HS-27A (cell line): ENCODE results near the gene INPP5A.
"Not testable (repeated sequence)": the region's sequence is repeated elsewhere in the genome, so short reads cannot be mapped to it uniquely, and the experiment has no call there.

Experiments used
- DNase-seq: peaks from one replicate; pipeline ENCODE4 v3.0.0-alpha.2; 2012; ENCODE audit warnings: low read depth, missing footprints

INPP5A gene

DNA sequence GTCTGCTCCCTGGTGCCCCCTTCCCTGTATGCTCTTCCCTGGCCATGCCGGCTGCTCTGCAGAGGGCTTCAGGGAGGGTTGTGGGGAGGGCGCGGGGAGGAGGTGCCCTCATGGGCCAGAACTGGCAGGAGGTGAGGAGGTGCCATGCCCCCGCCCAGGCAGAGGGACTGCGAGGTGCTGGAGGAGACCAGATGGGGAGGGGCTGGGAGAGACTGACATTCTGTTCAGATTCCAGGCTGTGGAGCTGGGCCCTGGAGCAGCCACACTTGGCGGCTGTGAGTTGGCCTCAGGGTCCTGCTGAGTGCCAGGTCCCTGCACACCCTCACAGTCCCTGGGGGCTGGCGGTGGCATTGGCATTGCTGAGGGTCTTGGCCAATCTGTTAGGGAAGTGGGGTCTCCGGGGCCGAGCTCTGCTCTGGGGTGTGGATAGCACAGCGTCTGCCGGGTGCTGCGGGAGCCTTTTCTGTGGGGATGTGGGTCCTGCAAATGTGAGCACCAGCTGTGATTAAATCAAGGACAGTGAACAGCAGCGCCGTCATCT is 25.4 kb downstream of the INPP5A start:
- DNase-seq = no peak

DNA sequence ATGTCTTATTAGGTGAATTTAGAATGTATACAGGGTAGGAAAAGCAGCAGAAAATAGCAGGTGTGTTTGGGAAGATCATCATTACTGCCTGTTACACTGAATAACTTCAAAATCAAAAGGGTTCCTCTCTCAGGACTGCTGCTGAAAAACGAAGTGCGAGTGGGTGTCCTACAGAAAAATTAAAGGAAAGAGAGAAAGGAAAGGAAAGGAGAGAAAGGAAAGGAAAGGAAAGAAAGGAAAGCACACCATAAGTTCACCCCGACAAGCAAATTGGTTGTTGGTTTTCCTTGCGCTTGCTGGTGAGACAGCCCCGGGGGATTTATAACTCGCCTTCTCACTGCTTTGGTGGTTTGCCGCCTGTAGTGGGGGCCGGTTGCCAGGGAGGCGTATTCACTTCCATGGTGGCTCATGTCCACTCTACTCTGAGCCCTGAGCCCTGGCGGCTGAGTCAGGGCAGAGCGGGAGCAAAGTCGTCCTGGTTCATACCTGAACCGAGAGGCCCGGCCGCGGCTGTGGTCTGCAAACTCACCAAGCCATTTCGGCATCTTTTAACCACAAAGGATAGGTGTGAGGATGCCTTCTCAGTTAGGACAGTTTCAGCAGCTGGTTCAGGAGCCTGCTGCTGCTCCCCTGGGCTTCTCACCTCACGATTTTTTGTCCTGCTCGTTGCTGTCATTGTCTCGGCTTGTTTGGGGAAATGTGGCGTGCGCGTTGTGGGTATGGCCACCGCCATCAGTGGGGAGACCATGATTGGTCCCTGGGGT is 26.1 kb downstream of the INPP5A start:
- no peak for DNase-seq

DNA sequence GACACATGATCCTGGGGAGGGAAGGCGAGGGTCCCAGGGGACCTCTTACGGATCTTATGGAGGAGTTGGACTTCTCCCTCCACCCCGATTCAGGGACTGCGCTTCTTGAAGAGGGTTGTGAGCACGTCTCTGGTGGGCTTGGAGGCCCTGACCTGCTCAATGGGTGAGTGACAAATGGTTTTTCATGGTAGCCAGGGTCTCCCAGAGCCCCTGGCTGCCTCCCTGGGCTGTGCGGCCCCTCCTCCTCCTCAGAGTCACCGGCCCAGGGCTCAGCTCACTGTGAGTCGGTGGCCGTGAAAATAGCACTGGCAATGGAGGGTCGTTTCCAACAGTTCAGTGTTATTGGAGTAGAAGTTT is 26.6 kb downstream of the INPP5A start:
- no peak for DNase-seq

DNA sequence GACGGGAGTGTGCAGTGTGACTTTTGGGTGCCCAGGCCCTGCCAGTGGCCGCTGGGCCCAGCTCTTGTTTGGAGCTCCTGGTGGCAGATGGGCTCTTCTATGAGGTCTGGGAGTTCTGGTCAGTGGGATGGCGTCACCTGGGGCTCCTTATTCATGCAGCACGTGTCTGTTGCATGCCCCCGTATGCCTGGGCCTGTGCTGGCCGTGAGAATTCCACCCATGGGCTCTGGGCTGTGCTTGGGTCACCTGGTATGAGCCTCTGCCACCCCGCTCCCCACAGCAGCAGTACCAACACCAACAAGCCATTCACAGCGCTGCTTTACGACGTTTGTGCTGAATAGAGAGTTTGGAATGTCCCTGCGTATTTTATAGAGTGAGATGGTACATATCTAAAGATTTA is 27.1 kb downstream of the INPP5A start:
- DNase-seq = no peak

DNA sequence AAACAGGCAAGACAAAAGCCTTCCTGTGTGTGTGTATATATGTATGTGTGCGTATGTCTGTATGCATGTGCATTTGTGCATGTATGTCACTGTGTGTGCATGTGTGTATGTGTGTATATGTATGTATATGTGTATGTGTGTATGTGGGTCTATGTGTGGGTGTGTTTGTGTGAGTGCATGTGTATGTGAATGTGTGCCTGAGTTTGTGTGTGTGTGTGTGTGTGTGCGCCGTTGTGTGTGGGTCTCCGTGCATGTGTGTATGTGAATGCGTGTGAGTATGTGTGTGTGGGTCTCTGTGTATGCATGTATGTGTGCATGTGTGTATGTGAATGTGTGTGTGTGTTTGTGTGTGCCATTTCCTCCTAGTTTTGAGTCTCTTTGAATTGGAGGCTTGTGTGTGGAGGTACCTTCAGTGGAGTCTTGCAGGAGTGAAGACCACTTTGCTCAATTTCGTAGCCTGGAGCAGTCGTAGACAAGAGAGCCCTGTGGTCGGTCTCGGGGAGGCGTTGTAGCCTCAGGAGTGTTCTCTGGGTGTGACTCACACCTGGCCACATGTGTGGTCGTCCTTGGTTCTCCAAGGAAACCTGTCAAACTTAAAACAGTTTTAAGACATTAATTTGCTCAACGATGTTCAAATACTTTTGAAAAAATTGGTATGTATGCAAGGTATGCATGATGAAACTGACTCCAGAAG is 28.1 kb downstream of the INPP5A start:
- no peak for DNase-seq

DNA sequence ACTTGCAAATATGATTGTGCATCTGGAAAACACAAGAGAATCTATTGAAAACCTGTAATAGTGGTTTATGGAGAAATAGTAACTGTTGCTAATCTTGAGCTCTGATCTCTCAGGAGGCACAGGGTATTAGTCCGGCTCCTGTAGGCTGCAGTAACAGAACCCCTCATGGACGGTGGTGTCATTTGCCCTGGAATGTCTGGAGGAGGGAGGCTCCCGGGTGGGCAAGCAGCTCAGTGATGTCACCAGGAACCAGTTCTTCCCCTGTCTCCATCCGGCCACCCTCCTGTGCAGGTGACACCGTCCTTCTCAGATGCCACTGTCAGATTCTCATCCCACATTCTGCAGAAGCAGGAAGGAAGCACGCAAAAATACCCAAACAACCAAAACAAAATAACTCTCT is 29.3 kb downstream of the INPP5A start:
- DNase-seq = no peak

DNA sequence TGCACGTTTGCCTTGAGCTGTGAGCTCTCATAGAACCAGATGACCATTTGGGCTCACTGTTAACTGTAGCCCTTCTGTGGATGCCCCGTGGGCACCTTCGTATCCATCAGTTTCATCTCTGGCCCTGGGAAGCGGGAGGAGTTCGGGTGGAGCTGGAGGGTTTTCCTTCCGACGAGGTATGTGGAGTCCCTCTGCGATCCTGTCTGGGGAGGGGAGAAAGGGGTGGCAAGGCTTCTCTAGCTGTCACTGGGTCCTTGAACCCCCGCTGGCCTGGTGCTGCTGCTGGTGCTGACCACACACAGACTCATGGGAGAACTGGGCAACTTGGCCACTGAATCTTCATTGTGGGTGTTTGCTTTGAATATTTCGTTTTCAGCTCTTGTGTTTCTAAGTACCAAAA is 32.7 kb downstream of the INPP5A start:
- no peak for DNase-seq

DNA sequence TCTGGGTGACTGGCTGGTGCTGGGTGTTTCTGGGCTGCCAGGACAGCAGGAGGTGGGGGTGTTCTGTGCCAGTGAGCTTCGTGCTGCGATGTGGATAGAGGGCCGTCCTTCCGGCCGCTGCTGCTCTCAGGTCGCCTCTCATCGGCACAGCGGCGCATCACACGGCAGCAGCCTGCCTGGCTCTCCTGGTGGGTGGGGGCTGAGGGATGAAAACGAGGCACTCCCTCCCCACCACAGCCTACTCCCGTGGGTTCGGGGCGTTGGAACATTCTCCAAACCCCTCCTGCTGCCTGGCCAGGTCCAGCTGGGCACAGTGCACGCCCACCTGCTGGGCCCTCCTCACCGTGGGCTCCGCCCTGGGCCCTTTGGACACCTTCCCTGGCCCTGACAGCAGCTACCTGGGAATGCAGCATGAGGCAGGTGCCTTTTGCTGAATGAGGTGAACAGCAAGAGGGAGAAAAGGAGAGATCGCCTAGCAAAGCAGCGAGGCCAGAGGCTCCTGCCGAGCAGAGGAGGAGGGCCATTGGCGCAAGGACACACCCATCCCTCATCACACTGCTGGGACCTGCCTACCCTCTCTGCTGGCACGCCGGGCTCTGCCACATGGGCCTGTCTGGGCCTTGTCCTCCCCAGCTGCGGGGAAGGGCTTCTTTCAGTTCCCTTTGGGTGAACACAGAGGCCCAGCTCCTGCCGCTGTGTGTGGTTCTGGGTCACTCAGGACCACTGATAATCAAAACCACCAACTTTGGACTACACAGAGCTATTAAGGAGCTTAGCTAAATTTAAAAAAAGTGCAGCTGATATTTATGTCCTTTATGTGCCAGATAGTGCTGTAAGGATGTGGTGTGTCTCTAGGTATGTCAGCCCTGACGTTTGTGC is 33.4 kb downstream of the INPP5A start:
- no peak for DNase-seq

DNA sequence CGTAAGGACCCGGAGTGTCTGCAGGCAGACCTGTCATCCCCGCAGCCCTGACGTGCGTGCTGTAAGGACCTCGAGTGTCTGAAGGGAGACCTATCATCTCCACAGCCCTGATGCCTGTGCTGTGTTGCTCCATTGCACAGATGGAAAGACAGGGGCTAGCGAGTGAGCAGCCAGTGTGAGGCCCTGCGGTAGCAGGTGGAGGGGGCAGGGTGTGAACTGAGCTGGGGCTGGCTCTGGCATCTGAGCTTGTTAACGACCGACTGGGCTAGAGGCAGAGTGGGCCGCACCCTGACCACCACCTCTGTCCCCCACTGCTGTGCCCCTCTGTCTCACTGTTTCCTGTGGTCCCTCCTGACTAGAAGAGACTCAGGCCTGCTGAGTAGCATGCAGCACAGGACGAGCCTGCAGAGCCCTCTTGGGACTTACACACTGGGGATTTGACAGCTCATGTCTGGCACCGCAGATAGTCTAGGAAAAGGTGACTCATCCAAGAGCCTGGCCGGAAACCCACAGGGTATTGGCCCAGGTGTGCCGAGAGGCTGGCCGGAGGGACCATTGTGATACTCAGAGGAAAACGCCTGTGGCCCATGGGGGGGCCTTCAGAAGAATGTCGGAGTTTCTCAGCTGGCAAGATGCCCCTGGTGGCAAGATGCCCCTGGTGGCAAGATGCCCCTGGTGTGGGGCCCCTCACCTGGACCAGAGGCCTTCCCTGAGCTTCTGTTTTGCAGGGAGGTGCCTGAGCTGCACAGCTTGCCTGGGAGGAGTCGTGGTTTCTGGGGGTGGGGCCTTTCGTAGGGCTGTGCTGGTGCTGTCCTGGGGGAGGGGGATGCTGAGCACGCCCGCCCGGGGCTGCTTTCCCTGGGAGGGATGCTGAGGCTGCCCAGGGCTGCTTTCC is 34.3 kb downstream of the INPP5A start:
- DNase-seq = peak; percentile 27

DNA sequence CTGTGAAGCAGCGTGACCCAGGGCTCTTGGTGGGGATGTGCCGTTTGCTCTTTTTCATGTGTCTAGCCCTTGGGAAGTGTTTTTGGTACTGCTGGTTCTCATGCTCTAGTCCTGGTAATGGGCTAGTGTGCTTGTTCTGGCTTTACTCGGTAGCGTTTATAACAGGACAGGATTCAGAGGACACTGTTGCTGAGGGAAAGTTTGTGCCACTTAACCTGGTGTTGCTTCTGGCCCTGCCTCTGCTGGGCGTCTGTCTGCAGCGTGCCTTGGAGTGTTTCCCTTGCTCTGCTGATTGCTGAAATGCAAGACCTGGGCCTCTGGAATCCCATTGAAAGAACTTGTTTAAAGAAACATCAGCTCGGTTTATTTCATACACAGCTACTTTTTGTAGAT is 35.0 kb downstream of the INPP5A start:
- DNase-seq = no peak

DNA sequence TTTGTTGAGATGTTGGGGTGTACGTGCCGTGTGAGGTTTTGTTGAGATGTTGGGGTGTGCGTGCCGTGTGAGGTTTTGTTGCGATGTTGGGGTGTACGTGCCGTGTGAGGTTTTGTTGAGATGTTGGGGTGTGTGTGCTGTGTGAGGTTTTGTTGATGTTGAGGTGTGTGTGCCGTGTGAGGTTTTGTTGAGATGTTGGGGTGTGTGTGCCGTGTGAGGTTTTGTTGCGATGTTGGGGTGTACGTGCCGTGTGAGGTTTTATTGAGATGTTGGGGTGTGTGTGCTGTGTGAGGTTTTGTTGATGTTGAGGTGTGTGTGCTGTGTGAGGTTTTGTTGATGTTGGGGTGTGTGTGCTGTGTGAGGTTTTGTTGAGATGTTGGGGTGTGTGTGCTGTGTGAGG is 35.4 kb downstream of the INPP5A start:
- DNase-seq = not testable (repeated sequence)

DNA sequence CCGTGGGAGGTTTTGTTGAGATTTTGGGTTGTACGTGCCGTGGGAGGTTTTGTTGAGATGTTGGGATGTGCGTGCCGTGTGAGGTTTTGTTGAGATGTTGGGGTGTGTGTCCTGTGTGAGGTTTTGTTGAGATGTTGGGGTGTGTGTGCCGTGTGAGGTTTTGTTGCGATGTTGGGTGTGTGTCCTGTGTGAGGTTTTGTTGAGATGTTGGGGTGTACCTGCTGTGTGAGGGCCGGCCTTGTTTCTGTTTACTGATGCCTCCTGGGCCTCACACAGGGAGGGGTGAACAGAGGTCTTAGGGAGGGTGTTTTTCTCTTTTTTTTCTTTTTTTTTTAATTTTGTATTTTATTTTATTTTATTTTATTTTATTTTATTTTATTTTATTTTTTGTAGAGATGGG is 36.7 kb downstream of the INPP5A start:
- DNase-seq = no peak

DNA sequence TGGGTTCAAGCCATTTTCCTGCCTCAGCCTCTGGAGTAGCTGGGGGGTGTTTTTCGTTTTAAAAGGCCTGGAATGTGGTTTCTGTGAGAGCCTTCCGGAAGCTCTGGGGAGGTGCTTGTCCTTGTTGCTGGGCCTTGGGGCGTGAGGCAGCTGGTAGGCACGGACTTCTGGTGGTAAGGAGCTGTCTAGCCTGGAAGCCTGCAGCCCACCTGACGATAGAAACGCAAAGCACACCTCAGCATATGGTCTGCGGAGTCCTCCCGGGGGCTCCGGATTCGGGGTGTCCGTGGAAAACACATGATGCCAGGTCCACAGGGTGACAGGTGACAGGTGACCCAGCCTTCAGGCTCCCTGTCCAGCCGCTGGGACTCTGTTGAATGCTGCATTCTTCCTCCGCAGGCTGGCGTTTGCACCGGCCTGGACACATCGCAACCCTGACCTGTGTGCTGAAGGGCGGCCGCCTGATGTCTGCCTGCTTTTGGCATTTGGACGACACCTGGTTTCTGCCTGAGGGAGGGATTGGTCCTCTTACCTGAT is 37.3 kb downstream of the INPP5A start:
- no peak for DNase-seq

DNA sequence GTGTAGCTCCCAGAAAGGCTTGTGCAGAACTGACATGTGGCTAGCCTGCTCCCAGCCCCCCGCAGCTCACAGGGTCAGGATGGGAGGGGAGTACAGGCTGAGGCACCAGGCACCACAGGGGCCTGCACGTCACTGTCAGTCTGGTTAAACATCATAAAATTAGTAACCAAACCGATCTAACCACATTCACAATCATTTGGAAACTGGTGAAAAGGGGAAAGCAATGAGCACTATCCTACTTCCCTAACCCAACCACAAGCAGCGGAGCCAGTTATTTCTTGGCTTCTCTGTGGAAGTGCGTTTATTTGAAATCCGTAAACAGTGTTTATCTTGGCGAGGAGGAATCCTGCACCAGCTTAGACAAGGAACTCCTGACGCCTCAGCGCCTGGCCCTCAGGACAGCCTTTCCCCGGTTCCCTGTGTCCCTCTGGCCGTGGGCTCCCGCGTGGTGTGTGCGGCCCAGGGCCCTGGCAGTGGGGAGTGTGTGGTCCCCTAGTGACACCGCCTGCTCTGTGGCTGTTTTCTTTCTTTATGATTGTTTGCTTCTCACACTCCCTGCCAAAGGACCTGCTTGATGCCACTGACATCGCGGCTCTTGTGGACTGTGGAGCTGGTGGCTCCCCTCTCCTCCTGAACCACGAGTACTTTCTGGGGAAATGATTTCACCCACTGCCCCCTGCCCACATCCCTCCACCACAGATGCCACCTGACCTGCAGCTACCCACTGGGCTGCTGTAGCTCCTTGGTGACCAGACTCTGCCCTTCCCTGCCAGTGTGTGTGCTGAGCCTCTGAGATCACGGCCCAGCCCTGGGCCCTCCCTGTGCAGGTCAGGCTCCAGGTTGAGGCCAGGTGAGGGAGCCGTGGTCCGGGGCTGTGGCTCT is 38.0 kb downstream of the INPP5A start:
- no peak for DNase-seq

DNA sequence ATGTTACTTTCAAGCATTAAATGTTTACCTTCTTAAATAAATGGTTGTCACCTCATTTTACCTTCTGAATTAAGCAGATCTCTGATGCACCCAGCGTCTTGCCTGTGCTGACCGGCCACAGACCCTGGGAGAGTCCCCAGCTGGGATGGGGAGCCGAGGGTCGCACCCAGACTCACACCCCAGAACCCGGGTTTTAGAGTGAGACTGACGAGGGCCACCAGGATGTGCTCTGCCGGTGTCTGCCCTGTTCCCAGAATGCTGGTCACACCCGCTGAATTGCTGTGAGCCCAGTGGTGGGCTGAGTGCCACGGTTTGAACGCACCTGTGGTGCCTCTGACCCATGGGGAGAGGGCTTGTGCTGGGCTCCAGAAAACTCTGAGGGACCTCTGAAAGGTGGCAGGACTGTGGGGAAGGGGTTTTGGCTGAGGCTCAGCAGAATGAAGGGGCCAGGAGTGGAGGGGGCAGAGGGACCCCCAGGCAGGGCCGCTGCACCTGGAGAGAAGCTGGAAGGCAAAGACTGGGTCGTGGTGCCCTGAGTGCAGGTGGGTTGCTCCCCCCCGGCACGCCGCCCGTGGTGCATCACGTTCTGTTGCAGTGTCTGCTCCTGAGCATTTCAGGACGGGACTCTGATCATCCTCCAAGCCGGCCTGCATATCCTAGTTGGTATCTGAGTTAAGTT is 39.2 kb downstream of the INPP5A start:
- no peak for DNase-seq

DNA sequence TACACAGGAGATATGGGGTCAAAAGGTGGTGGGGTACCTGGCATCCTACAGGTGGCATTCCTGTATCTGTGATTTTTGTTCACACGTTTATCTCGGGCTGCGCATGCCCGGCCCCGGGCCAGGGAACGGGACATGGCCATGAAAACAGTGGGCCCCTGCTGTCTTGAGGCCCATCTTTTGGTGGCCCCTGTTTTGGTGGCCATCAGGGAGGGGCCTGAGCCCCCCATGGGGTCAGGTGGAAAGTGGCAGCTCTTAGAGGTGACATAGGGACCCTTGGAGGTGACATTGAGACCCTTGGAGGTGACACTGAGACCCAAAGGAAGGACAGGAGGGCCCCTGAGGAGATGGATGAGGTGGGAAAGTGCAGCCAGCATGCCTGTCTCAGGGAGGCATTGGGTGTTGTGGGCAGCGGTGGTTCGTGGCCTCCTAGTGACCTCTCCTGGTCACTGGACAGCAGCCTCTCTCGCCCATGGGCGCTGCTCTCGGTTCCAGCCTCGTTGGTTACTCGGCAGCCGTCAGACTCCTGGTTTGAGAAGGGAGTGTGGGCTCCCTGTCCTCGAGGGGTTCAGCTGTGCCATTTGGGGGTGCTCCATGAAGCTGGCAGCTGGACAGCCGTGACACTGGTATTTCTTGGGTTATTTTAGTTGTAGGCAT is 39.9 kb downstream of the INPP5A start:
- no peak for DNase-seq

DNA sequence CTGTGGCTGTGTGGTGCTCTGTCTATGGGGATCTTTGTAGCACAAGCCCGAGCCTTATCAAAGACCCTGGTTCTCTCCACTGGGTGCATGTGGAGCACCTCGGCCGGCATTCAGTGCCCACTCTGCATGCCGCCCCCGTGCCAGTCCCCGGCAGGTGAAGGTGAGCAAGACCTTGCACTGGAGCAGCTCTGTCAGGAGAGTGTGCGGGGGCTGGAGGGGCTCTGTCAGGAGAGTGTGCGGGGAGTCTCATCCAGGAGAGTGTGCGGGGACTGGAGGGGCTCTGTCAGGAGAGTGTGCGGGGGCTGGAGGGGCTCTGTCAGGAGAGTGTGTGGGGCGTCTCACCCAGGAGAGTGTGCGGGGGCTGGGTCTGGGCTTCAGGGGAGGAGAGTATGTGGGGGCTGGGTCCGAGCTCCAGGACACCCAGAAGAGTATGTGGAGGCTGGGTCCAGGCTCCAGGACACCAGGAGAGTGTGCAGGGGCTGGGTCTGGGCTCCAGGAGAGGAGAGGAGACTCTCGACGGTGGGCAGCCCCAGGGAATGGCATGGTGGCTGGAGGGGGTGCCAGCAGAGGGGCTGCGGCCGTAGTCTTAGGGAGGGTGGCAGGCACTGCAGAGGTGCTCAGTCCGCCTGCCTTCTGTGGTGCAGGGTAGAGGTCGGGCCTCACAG is 40.8 kb downstream of the INPP5A start:
- DNase-seq = no peak

DNA sequence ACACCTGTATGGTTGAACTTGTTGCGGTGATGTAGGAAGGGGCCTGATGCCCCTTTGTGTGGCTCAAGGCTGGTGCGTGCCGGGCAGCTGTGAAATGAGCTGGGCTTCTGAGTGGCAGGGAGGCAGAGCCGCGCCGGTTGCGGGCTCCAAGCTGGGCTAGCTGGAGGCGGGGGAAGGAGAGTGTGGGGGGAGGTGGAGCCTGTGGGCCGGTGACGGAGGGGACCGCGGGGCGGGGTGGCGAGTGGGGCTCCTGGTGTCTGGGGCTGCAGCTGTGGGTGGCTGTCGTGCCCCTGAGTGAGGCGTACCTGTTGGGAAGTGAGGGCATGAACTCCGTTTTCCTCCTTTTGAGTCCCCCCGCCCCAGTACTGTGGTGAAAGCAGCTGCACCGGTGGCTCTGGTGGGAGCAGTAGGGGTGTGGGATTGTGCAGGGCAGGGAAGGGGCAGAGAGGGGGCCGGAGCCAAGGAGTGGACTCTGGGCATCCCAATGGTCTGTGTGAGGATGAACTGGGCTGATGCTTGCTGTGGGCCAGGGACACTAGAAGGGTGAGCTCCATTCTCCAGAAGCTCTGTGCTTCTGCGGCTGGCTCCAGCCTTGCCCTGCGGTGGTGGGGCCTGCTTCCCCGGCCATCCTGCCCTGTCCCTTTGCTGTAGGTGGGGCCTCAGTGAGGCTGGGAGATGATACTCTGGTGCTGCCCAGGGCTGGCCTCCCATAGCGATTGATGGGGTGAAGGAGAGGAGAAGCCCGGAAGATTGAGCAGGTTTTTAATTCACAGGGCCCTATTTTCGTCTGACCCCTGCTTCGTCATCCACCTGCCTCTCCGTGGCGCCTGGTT is 41.7 kb downstream of the INPP5A start:
- DNase-seq = no peak
